Activated CD4-positive, alpha-beta T cell treated with anti-CD3 and anti-CD28 coated beads for 36 hours (primary cell): ENCODE measurements around the gene TULP4. TPM values are rescaled to one million over a fixed set of nuclear protein-coding genes. Genes with fewer than 3 reads are reported as not detected.

Experiments used
- ATAC-seq: fragments of 200-7000 bp; cut with Tn5 transposase; one replicate; pipeline ENCODE4 v1.10.0; 2021; ENCODE audit warnings: mild to moderate bottlenecking, moderate library complexity
- CTCF ChIA-PET: fragments of 350-600 bp; sonication (Branson Sonifier 250); formaldehyde crosslinking; loops from one replicate; lab custom pipeline; 2021; ENCODE audit warnings: antibody characterized with exemption; lab: Charles Lee
- POLR2A ChIA-PET: fragments of 350-600 bp; sonication (Branson Sonifier 250); formaldehyde crosslinking; loops from one replicate; lab custom pipeline; 2021; ENCODE audit warnings: antibody characterized with exemption, inconsistent platforms; lab: Charles Lee
- DNase-seq: peaks from one replicate; pipeline ENCODE4 v3.0.0-alpha.2; 2020
- H3K27ac Mint-ChIP-seq: one replicate; pipeline ENCODE4 v1.8.0; 2021; ENCODE audit warnings: mixed read lengths
- H3K27me3 Mint-ChIP-seq: one replicate; pipeline ENCODE4 v1.8.0; 2021; ENCODE audit warnings: mixed read lengths
- H3K36me3 Mint-ChIP-seq: one replicate; pipeline ENCODE4 v1.8.0; 2021; ENCODE audit warnings: low read depth, mixed read lengths
- H3K4me1 Mint-ChIP-seq: one replicate; pipeline ENCODE4 v1.8.0; 2021; ENCODE audit warnings: mixed read lengths
- H3K4me3 Mint-ChIP-seq: one replicate; pipeline ENCODE4 v1.8.0; 2021; ENCODE audit warnings: mild to moderate bottlenecking, moderate library complexity, mixed read lengths
- H3K9me3 Mint-ChIP-seq: one replicate; pipeline ENCODE4 v1.8.0; 2021; ENCODE audit warnings: low read depth, mixed read lengths
- intact Hi-C, 2 experiments: fragments of 100-400 bp; cut with DNase I in 1 of 2; cut with micrococcal nuclease in 1 of 2; formaldehyde crosslinking; loops; one replicate each; pipeline versions ENCODE4 v1.14.2 to v1.15.1; 2022 to 2024; cut with DNase I, micrococcal nuclease
- total RNA-seq, 2 experiments: library from RNA; stranded (reverse); gene quantifications; one replicate each; pipeline ENCODE4 v1.2.3, GENCODE V29; 2021

Gene TULP4
- total RNA-seq, 2 experiments from 2014 or later: 11.8 to 14.3 TPM

DNA sequence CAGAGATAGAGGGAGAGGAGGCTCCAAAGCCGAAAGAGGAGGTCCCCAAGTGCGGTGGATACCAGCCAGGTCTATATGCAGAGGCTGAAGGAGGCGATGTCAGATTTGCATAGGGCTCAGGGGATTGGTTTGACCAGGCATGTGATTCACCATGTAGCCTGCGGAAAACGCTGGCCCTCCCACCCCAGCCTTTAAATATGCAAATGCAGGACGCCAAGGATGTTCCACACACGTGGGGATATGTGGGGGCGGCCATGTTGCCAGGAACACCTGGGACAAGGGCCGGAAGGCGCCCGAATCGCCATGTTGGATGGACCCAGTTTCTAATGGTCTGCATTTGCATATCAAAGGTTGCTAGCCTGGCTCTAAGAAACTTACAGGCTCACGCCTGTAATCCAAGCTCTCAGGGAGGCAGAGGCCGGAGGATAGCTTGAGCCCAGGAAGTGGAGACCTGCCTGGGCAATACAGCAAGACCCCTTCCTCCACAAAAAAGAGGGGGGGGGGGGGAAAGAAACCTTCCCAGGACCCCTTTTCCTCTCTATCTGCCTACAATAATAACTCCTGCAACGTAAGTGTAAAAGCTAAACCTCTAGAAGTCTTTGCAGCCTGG lies 110.5 kb downstream of the TULP4 start:
- POLR2A ChIA-PET: no interaction called here
- no peaks in the 10 kb centered on the region for H3K27me3 Mint-ChIP-seq

DNA sequence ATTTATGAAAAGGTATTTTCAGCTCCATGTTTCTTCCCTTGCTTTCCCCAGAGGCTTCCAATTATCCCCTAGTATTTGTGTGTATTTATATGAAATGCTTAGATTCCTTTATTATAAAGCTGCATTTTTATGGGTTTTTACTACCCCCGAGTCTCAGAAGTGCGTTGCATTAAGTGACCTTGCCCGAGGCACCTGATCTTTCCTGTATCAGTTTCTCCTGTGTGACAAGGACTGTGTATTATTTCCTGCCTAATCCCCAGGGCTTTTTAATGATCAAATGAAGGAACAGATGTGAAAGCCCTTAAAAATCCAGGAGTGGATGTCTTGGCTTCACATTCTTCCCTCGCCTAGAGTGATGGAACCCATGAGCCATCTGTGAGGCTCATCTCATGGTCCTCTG lies 118.8 kb downstream of the TULP4 start:
- intact Hi-C loops: no loop called here
- Mint-ChIP-seq H3K27ac (no peak overlapping the region), H3K27me3 (no peaks in the 10 kb centered on the region), H3K9me3 (no peaks in the 10 kb centered on the region), H3K4me1 (no peaks in the 10 kb centered on the region), H3K4me3 (no peak overlapping the region), H3K36me3 (peaks cover 5% of the 10 kb centered on the region)
- ATAC-seq (no peak), DNase-seq (no peak)
- ChIA-PET POLR2A (interaction anchor here (0.7 kb wide), 1 partner anchor 366 kb away, joined by 3 read pairs; no protein-coding TSS in a partner anchor), CTCF (interaction anchor here (1.0 kb wide), 1 partner anchor 10 kb away, joined by 4 read pairs; no protein-coding TSS in a partner anchor)

More for the DNA sequence above, 110.5 kb downstream of the TULP4 start:
- Mint-ChIP-seq H3K4me1 (no peaks in the 10 kb centered on the region), H3K4me3 (no peak overlapping the region), H3K9me3 (peaks cover 2% of the 10 kb centered on the region), H3K27ac (no peak overlapping the region), H3K36me3 (peaks cover 11% of the 10 kb centered on the region)
- CTCF ChIA-PET: interaction anchor here (0.6 kb wide), 1 partner anchor 202 kb away, joined by 3 read pairs; no protein-coding TSS in a partner anchor
- ATAC-seq (no peak), DNase-seq (no peak)
- intact Hi-C loops: no loop called here

DNA sequence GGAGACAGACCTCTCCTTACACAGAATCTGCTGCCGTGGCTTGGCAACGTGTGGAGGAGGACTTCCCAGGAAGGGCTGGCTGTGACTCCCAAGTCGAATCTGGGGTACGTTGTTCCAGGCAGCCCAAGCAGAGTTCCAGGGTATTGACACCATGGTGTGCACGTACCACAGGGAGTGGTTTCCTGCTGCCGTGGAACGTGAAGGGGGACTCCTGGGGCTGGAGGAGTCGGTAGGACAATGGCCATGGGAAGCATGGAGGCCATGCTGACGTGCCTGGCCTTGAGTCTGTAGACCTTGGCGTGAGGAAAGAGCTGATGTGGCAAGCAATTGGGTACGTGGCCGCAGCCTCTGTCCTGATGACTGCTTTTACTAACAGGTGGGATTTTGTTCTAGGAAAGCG lies 119.3 kb downstream of the TULP4 start:
- Mint-ChIP-seq H3K27ac (no peak overlapping the region), H3K4me1 (no peaks in the 10 kb centered on the region), H3K27me3 (no peaks in the 10 kb centered on the region), H3K36me3 (peaks cover 5% of the 10 kb centered on the region), H3K4me3 (no peak overlapping the region), H3K9me3 (no peaks in the 10 kb centered on the region)
- no peak for DNase-seq
- ChIA-PET POLR2A (interaction anchor here (0.7 kb wide), 1 partner anchor 366 kb away, joined by 3 read pairs; no protein-coding TSS in a partner anchor), CTCF (interaction anchor here (1.0 to 1.1 kb wide), 2 partner anchors 10 to 37 kb away, joined by 3 to 4 read pairs; no protein-coding TSS in a partner anchor)
- ATAC-seq: no peak
- intact Hi-C loops: no loop called here

GRCh38 chr6:158437571-158437970 lies 125.3 kb downstream of the TULP4 start:
- H3K4me3 Mint-ChIP-seq: no peak overlapping the region
- no peaks in the 10 kb centered on the region for H3K4me1 Mint-ChIP-seq
- peaks cover 3% of the 10 kb centered on the region for H3K36me3 Mint-ChIP-seq
- POLR2A ChIA-PET: no interaction called here
- no peak overlapping the region for H3K27ac Mint-ChIP-seq
- no peaks in the 10 kb centered on the region for H3K27me3 Mint-ChIP-seq
- DNase-seq (no peak), ATAC-seq (no peak)
- intact Hi-C loops: no loop called here
- CTCF ChIA-PET: no interaction called here
- no peaks in the 10 kb centered on the region for H3K9me3 Mint-ChIP-seq

DNA sequence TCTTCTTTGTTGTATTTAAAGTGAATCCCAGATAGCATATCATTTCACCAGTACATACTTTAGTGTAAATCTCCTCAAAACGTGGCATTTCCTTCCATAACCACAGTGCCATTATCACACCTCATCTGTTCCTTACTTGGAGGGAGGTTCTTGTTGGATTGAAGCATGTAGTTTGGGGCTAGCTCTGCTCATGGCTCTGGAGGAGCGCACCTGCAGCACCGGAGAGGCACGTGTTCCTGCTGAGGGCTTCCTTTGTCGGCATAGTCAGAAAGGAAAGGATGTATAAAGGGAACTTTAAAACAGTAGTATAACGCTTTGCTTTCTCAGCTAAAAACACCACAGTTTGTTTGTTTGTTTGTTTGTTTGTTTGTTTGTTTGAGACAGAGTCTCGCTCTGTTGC lies 126.0 kb downstream of the TULP4 start:
- POLR2A ChIA-PET: no interaction called here
- Mint-ChIP-seq H3K27ac (no peak overlapping the region), H3K27me3 (no peaks in the 10 kb centered on the region), H3K4me1 (no peaks in the 10 kb centered on the region), H3K36me3 (peaks cover 3% of the 10 kb centered on the region), H3K9me3 (no peaks in the 10 kb centered on the region), H3K4me3 (no peak overlapping the region)
- CTCF ChIA-PET: no interaction called here
- DNase-seq (no peak), ATAC-seq (no peak)
- intact Hi-C loops: no loop called here

DNA sequence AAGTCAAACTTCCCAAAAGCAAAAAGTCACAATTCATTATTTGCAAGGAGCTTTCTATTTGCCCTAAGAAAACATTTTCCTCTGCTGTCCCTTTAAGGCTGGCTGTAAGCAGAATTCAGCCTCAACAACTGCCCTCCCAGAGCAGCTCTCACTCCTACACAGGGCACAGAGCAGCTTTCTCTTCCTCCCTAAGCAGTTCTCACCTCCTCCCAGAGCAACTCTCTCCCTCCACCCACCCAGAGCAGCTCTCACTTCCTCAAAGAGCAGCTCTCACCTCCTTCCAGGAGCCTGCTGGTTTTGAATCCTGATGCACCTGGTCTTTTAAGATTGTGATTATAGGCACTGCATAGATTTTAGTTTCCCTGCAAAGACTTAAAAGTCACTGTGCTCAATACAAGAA lies 127.0 kb downstream of the TULP4 start:
- no peak overlapping the region for H3K27ac Mint-ChIP-seq
- no peaks in the 10 kb centered on the region for H3K4me1 Mint-ChIP-seq
- intact Hi-C loops: no loop called here
- H3K9me3 Mint-ChIP-seq: no peaks in the 10 kb centered on the region
- H3K4me3 Mint-ChIP-seq: no peak overlapping the region
- ATAC-seq (no peak), DNase-seq (no peak)
- CTCF ChIA-PET: interaction anchor here (0.6 to 0.7 kb wide), 4 partner anchors 25 to 164 kb away, joined by 3 read pairs; no protein-coding TSS in a partner anchor
- H3K27me3 Mint-ChIP-seq: no peaks in the 10 kb centered on the region
- POLR2A ChIA-PET: no interaction called here
- H3K36me3 Mint-ChIP-seq: peaks cover 4% of the 10 kb centered on the region

- Mint-ChIP-seq H3K27ac (no peak overlapping the region), H3K36me3 (peaks cover 4% of the 10 kb centered on the region), H3K4me3 (no peak overlapping the region), H3K27me3 (no peaks in the 10 kb centered on the region), H3K9me3 (no peaks in the 10 kb centered on the region), H3K4me1 (no peaks in the 10 kb centered on the region)
- ATAC-seq (no peak), DNase-seq (no peak)
- CTCF ChIA-PET: interaction anchor here (0.6 to 1.0 kb wide), 3 partner anchors 11 to 163 kb away, joined by 3 to 4 read pairs (median 4); no protein-coding TSS in a partner anchor
- POLR2A ChIA-PET: no interaction called here
- intact Hi-C loops: no loop called here
Observed at GRCh38 chr6:158441716-158442215, 129.5 kb downstream of the TULP4 start.

- no peaks in the 10 kb centered on the region for H3K4me1 Mint-ChIP-seq
- H3K27me3 Mint-ChIP-seq: no peaks in the 10 kb centered on the region
- H3K9me3 Mint-ChIP-seq: no peaks in the 10 kb centered on the region
- CTCF ChIA-PET: interaction anchor here (0.9 to 1.0 kb wide), 2 partner anchors 17 to 162 kb away, joined by 3 to 4 read pairs; no protein-coding TSS in a partner anchor
- H3K4me3 Mint-ChIP-seq: no peak overlapping the region
- intact Hi-C loops: no loop called here
- DNase-seq: no peak
- H3K27ac Mint-ChIP-seq: no peak overlapping the region
- H3K36me3 Mint-ChIP-seq: peaks cover 4% of the 10 kb centered on the region
- POLR2A ChIA-PET: no interaction called here
- no peak for ATAC-seq
Observed at GRCh38 chr6:158442306-158442705, 130.0 kb downstream of the TULP4 start.

DNA sequence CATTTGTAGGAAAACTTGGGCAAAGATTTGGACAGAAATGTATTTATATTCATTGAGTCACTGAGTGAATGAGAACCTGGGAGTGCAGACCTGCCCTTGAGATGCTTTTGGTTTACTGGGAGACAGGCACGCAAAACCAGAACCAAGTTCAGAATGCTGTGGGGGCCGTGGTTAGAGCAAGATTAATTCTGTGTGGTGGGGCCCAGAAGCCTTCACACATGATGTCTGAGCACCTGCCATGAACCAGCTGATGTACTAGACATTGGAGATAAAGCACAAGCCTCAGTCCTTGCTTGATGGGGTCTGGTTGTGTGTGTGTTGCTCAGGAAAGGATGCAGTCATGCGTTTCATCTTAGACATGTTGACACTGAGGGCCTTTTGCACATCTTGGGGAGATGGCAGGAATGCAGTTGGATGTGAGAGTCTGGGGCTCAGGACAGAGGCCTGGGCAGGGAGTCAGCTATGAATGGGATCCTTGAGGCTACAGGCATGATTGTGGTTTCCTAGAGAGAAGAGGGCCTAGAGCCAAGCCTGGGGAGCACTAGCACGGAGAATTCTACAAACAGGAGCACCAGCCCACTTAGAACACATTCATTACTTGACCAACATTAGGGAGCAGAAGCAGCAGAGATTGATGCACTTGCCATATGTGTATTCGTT lies 133.3 kb downstream of the TULP4 start:
- intact Hi-C loops: no loop called here
- H3K4me1 Mint-ChIP-seq: no peaks in the 10 kb centered on the region
- no peaks in the 10 kb centered on the region for H3K9me3 Mint-ChIP-seq
- DNase-seq (no peak), ATAC-seq (no peak)
- ChIA-PET CTCF (no interaction called here), POLR2A (no interaction called here)
- H3K36me3 Mint-ChIP-seq: peaks cover 6% of the 10 kb centered on the region
- no peaks in the 10 kb centered on the region for H3K27me3 Mint-ChIP-seq
- no peak overlapping the region for H3K4me3 Mint-ChIP-seq
- no peak overlapping the region for H3K27ac Mint-ChIP-seq

- intact Hi-C loops: no loop called here
Observed at GRCh38 chr6:158448856-158449255, 136.6 kb downstream of the TULP4 start.

GRCh38 chr6:158452191-158452590 lies 139.9 kb downstream of the TULP4 start:
- CTCF ChIA-PET: no interaction called here
- no peaks in the 10 kb centered on the region for H3K27me3 Mint-ChIP-seq
- intact Hi-C loops: no loop called here
- ATAC-seq: no peak
- POLR2A ChIA-PET: no interaction called here
- H3K4me1 Mint-ChIP-seq: no peaks in the 10 kb centered on the region
- peaks cover 12% of the 10 kb centered on the region for H3K36me3 Mint-ChIP-seq
- no peak overlapping the region for H3K4me3 Mint-ChIP-seq
- no peaks in the 10 kb centered on the region for H3K9me3 Mint-ChIP-seq
- DNase-seq: no peak
- H3K27ac Mint-ChIP-seq: no peak overlapping the region

More at GRCh38 chr6:158448856-158449255, 136.6 kb downstream of the TULP4 start:
- Mint-ChIP-seq H3K9me3 (no peaks in the 10 kb centered on the region), H3K4me3 (no peak overlapping the region), H3K4me1 (no peaks in the 10 kb centered on the region), H3K27ac (no peak overlapping the region), H3K27me3 (no peaks in the 10 kb centered on the region), H3K36me3 (peaks cover 14% of the 10 kb centered on the region)
- no peak for ATAC-seq
- ChIA-PET CTCF (no interaction called here), POLR2A (no interaction called here)
- DNase-seq: no peak
